Hematopoietic multipotent progenitor cell treated with erythropoietin and hydrocortisone succinate and interleukin-3 and kit ligand, for 4 days (in vitro differentiated cells): ENCODE results near the gene SCFD2.
"Not testable (repeated sequence)": the region's sequence is repeated elsewhere in the genome, so short reads cannot be mapped to it uniquely, and the experiment has no call there.

Source experiments
- DNase-seq: peaks from one replicate; pipeline ENCODE4 v3.0.0-alpha.2; 2015

SCFD2 gene

DNA sequence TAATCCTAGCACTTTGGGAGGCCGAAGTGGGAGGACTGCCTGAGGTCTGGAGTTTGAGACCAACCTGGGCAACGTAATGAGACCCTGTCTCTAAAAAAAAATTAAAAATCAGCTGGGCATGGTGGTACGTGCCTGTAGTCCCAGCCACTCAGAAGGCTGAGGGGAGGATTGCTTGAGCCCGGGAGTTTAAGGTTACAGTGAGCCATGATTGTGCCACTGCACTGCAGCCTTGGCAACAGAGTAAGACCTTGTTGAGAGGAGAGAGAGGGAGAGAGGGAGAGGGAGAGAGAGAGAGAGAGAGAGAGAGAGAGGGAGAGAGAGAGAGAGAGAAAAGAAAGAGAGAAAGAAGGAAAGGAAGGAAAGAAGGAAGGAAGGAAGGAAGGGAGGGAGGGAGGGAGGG, 358.8 kb downstream of the SCFD2 start:
- no peak for DNase-seq

DNA sequence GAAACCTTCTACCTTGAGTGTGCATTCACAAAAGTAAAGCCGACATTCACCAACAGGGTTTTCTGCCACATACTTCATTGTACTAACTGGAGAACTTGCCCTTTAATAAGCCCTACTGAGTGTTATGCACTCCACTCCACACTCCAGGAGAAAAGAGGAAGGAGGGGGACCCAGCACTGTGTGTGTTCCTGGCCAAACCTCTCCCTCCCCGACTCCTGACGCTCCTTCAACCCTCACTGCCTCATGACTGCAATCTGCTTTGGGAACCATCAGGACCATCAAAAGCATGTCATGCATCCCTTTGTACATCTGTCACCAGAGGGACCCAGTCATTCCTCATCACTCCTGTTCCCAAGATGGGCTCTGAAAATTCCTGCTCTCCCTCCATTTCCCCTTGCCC, 360.1 kb downstream of the SCFD2 start:
- no peak for DNase-seq

DNA sequence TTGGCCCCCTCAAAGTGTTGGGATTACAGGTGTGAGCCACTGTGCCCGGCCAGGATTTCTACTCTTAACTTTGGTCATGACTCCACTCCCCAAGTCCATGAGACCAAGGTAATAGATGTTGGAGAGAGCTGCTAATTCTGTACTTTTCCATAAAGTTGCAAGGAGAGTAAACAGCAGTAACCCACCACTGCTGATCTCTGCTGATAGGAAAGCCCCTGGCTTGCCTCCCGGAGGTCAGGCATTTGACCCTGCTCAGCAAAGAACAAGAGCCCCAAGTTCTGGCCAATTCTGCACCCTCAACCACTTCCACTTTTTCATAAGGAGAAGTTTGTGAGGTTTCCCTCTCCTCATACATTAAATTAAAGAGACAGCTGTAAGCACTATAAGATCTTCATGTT, 360.7 kb downstream of the SCFD2 start:
- DNase-seq: peak; percentile 47

DNA sequence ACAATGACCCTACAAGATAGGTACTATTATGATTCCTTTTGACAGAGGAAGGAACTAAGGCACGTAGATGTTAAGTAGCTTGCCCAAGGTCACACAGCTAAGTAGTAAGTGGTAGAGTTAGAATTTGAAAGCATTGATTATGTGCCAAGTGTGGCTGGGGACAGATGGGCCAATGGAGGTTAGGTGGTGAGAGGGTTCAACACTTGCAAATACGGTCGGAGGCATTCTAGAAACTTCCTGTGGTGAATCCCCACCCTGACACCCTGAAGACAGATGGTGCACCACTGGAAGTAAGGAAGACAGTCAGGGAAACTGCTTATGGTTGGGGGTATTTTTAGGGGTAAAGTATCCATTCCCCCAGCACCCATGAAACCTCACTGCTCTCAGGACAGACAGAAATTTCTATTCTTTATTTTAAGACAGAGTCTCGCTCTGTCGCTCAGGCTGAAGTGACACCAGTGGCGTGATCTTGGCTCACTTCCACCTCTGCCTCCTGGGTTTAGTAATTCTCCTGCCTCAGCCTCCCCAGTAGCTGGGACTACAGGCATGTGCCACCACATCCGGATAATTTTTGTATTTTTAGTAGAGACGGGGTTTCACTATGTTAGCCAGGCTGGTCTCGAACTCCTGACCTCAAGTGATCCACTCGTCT, 361.2 kb downstream of the SCFD2 start:
- DNase-seq: no peak

DNA sequence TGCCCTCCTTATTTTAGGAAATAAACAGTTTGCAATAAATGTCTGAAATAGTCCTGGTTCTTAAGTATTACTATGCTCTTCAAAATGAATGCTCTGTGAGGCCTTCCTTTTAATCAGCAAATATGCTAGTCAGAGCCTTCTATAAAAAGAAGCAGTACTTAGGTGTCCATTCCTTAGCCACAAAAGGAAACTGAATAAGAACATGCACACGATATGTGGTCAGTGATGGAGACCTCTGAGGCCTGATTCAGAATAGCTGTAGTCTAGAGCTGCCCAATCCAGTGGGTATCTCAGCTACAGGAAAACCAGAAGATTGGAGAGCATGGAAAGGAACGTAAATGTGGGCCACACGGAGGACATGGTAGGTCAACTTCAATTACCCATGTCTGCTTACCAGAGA, 361.9 kb downstream of the SCFD2 start:
- peak; percentile 16 for DNase-seq

DNA sequence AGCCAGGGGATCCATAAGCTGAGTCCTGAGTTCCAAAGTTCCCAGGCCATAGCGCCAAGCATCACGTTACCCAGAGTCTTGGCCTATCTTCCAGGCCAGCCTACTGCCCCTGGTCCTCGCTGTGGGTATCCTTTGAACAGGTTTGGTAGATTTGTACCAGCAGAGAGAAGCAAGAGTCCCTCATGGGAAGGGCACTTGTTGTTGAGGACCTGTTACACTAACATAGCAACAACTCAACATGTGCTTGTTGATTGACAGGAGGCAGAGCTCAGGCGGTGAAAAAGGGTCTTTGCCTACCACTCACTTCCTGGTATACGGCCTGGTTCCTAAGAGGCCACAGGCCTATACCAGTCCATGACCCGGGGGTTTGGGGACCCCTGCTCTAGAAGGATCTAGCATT, 365.3 kb downstream of the SCFD2 start:
- DNase-seq: no peak

DNA sequence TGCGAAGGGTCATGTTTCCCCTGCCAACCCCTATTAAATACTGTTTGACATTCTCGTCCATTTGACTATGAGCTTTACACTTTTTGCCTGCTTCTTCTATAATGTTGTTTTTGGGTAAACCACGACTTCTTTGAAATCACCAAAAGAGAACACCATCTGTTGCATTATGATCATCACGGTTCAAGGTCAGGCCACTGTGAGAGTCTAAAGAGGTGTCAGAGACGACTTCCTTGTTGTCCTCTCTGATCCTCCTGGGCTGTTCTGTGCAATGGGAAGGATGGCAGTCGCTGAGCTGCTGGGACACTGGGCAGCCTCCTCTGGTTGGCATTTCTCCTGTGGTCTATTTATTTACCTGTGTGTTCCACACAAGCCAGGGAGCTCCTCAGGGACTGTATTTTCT, 366.2 kb downstream of the SCFD2 start:
- DNase-seq: peak; percentile 25

DNA sequence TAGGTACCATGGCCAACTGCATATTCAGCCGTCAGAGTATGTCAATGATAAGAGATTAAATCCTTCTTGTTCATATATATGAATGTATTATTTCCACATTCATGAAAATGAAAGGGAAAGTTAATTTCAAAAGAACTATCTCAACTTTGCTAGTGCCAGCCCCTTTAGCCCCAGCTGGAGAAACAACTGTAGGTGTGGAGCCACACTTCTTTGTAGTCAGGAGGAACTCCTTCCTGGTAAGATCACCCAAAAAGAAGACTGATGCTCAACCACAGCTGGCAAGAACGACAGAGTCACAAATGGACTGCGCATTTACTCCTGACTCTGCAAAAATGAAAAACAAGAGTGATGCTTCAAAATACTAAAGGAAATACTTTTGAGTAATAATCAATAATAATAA, 367.4 kb downstream of the SCFD2 start:
- no peak for DNase-seq

DNA sequence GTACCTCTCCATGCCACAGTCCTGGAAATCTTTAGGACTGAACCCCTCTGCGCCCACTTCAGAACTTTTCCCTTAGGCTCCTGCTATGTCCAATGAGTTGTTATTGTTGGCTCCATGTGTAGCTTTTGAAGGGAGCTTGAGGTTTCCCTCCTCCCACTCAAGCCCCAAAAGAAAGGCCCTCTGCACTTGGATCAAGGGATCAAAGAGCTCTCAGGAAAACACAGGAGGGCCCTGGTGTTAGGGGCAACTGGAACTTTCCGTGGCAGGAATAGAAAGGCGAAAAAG, 368.8 kb downstream of the SCFD2 start:
- DNase-seq: no peak

DNA sequence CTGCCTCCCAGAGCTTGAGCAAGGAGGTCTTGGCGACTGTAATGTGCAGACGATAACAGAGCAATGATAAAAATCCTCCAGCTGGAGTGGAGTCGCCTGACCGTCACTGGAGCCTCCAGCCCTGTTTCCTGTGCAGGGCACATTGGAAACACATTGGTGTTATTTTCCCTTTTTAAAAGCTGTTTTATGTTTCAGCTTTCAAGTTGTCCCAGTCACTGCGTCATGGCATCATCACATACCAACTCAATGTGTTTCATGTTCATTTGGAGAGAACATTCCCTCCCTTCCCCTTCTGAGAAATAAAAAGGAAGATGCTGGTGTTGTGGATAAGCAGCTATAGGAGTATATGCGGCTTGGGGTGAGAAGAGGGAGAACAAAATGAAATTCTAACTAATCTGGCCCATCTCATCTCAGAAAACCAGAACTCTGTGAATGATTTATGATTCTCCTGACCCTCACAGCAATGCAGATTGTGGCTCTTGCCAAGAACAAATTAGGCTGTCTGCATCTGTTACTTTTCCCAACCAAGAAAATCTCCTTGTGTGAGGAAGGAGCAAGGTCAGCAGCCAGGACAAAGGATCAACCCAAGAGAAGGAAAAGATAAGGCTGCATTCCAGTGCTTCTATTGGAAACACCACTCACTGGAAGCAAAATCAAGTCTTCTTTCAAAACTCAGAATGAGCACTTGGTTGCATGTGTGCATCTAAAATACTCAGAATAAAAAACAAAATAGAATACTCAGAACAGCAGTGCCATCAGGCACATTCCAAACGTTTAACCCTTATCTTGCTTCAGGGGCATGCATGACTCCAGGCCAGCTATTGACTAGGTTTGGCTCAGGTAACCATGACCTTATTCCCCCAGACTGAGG, 369.4 kb downstream of the SCFD2 start:
- peak; percentile 69 for DNase-seq

DNA sequence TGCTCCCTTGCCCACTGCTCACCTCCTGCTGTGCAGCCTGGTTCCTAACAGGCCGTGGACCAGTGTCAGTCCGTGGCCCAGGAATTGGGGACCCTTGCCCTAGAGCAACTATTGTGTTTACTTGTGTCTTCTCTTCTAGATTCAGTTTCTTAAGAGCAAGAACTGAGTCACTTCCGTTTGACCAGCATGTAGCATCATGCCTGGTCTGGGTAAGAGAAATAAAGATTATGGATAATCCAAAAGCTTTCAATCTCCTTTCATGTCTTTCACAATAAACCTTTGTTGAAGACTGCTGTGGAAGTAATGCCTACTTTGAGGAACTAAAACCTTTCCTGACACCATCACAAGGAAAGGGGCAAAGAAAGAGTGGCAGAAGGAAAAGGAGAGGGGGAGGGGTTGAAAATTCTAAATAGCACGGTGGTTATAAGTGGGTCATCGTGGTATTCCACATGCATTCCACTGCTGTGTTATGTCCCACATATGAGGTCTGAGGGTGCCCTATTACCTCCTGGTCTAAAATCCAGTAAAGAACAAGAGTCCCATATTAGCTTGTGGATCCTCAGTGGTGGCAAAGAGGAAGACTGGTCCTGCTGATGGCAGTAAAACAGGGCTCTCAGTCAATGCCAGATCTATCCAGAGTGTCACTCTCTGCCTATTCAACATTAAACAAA, 370.4 kb downstream of the SCFD2 start:
- DNase-seq: no peak

DNA sequence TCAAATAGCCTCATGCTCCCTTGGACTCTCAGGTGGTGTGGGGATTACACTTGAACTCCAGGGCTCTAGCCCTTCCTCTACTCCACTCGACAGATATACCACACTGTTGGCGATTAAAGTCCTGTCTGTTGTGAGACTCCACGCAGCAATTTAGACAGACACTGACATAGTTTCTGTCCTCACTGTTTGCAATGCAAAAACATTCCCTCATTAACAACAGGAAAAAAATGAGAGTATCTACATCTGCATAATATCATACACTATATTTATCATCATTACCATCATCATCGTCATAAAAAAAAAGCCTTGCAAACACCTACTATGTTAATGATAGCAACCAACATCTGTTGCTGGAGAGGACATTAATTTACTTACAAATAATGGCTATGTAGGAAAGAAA, 371.3 kb downstream of the SCFD2 start:
- no peak for DNase-seq

DNA sequence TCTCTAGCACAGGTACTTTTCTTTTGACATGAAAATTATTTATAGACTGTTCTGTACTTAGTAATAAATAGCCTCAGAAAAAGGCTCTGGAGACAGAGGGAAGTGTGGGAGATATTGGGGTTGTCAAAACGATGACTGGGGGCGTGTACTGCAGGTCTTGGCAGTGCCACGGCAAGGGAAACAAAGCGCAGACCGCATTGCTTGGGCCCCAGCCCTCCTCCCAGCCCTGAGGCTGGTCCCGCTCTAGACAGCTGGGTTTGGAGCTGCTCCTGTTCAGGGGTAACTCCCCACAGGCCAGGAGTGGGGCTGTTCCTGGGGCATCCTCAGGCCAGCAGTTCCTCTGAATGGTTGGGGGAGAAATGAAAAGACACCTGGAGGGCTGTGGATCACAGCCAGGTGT, 372.1 kb downstream of the SCFD2 start:
- no peak for DNase-seq

DNA sequence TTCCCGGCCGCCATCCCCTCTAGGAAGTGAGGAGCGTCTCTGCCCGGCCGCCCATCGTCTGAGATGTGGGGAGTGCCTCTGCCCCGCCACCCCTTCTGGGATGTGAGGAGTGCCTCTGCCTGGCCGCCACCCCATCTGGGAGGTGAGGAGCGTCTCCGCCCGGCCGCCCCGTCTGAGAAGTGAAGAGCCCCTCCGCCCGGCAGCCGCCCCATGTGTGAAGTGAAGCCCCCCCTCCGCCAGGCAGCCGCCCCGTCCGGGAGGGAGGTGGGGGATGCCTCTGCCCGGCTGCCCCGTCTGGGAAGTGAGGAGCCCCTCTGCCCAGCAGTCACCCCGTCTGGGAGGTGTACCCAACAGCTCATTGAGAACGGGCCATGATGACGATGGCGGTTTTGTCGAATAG, 373.3 kb downstream of the SCFD2 start:
- not testable (repeated sequence) for DNase-seq

DNA sequence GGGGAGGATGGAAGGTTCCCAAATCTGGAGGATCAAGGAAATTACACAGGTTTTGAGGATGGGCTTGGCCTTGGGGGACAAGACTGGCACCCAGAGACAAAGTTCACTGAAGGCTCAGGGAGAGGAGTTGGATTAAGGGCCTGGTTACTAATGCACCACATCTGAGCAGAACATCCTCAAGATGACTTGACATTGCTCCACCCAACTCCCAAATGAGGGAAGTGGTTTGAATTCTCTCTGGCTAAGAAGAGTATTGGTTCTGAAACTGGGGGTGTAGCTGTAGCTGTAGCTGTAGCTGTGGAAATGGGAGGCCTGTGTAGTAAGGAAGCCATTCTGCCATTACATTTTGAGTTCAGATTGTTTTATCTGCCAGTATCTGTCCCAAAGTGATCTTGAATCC, 374.4 kb downstream of the SCFD2 start:
- peak; percentile 39 for DNase-seq

DNA sequence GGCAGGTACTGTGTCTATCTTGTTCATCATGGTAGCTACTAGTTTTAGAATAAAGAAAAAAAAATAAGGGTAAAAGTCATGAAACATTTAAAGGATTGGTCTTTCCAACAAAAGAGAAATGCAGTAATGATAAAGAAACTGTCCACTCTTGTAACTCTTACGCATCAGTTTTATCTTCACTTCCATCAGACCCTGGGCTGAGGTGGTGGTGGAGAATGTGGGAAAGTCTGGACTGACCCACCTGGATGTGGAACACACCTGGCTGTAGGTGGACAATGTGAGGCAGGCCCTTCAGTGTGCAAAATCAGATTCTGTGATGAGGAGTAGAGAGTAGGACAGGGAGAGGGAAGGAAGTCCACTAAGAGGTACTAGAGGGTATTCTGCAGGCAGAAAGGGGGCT, 375.2 kb downstream of the SCFD2 start:
- DNase-seq: no peak

DNA sequence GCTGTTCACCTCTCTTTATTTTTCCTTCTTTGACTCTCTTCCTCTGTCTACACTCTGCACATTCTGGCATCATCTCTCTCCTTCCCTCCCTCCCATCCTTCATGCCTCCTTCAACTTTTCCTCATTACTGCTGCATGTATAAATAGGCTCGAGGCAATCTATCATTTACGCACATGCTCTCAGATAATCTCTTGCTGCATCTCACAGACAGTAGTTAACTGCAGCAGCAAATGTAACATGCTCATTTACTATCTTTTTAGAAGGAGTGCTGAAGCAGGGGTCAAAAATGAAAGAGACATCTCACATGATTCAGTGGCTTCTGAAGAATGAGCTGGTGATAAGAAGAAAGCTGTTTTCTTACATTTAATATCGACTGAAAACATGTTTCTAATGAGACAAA, 376.0 kb downstream of the SCFD2 start:
- no peak for DNase-seq

DNA sequence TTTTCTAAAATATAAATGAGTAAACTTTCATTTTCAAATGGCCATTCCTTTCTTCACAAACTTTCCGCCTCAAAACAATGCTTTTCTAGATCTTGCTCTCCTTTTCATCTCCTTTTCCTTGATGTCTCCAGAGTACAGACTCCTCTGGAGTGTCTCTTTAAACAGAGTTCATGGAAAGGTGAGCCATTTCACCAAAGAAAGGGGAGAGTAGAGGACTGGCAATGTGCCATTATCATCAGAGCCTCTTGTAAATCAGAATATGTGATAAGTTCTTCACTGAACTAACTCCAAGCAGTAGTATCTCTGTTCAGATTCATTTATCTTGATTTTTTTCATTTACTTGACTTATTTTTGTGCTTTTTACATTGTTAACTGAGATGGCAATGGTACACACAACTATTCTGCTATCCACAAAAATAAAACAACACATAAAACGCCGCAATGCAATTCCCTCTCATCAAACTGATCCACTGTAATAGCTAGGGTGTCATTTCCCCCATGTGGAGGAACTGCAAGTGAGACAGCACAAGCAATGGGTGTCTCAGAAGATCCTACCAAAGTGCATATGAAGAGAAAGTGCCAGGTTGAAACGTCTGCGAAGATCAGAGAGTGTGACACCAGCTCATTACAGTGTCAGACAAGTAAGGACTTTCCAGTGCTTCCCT, 378.3 kb downstream of the SCFD2 start:
- DNase-seq: no peak

DNA sequence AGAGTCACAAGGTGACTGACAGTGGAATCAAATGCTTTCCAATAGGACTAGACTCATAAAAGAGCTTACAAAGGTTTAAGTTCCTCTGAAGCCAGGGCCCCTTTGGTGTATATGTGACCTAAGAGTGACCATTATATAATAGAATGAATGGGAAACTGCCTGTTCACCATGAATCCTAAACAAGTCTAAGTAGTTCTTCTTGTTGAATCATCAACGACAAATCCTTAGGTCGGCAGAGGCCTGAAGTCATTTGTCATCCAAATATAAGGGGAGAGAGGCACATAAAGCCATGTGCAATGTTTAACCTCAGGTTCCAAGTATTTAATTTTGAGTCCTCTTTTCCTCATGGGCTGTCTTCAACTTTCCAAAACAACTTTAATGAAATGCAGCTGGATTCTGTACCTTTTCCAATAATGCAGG, 381.4 kb downstream of the SCFD2 start:
- DNase-seq: no peak

DNA sequence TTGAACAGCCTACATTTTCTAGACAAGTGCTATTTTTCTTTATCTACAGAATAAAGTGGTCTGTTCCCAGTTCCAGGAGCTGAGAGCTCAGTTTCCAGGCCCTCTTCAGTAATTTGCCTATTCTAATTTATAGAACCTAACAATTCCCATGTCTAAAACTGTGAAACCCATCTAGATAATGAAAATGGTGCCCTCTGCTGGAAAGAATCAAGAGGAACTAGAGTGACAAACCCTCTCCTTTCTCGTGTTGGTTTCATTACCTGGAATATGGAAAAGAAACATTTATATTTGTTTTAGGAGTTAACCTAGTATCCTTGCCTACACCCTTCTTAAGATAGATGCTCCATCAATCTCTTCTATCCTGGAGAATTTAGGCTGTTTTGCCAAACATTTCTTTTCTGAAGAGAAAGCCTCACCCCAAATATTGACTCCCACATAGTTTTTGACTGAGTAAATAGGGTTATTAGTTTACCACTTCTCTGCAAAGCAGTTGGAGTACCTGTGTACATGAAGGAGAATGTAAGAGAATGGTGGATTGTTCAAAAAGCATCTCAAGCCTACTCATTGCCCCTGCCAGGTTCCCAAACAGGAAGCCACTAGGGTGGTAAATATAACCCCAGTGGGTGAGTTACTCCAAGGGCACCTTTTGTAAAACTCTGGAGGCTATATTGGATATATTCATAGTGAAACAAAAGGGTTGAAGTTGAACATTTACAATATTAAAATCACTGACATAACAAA, 382.1 kb downstream of the SCFD2 start:
- peak; percentile 87 for DNase-seq

DNA sequence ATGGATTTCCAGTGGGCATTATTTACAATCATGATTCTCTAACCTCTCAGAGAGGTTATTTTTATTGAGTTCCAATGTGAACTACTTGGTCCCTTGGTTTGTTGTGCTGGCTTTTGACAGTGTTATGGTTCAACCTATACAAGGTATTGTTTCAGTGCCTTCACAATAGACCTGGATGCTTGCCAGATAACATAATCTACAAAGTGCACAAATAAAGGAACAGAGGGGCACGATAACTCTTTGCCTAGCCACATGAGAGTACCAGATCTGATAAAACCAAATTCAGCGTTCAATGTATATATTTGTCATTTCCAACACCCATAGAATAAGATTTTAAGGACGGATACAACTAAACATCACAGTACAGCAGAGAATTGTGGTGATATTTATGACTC, 382.9 kb downstream of the SCFD2 start:
- DNase-seq: peak; percentile 44

DNA sequence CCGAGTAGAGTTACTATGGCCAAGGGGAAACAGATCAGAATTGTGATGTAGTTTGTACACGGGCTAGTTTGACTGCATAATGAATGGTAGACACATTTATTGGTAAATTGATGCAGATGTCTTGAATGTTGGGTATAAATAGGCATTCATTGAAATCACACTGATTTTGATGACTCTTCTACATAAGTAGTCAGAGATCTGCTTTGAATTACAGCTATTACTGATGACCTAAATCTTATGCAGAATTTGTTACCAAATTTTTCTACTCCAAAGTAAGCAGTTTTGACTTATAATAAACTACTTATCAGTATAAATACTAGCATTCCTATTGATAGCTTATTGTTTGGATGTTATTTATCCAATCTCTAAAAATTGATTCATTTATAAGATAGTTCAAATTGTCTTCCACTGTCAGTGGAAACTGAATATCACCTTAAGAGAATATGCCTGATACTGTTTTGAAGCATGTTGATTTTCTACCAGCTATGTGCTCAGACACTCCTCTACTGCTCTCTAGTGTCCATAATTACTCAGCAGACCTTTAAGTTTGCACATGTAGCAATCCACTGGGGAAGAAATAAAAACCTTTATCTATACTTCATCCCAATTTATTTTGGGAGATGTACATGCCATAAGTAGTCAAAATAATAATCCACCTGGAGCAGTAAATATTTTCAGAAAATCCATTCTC, 383.5 kb downstream of the SCFD2 start:
- DNase-seq: peak; percentile 73
